Heart left ventricle (tissue), 16 donors: Measurements from ENCODE around the gene BTRC. TPM values are rescaled to one million over a fixed set of nuclear protein-coding genes. Genes with fewer than 3 reads are reported as not detected.
A peak's percentile ranks its signal among the peaks of the same experiment; 100 is the strongest.

Source experiments
- ATAC-seq, 4 donors: fragments of 200-7000 bp; cut with Tn5 transposase; one replicate each; pipeline ENCODE4 v1.9.1; 2020 to 2022; ENCODE audit warnings: moderate library complexity in 4 of 4, mild to moderate bottlenecking in 3 of 4, moderate number of reproducible peaks in 1 of 4
- DNase-seq, 5 donors: peaks; one replicate each; pipeline ENCODE4 v3.0.0-alpha.2; 2020
- H3K27ac ChIP-seq, 12 donors: fragments of 200-600 bp; sonication (generic) in 4 of 12; one replicate each; pipeline versions ENCODE4 v1.5.0 to v1.8.0; 2016 to 2022; ENCODE audit warnings: mild to moderate bottlenecking in 2 of 12
- H3K27me3 ChIP-seq, 9 donors: fragments of 200-600 bp; sonication (generic) in 2 of 9; one replicate each; pipeline versions ENCODE4 v1.5.1 to v1.8.0; 2016 to 2022; ENCODE audit warnings: mild to moderate bottlenecking in 3 of 9
- H3K36me3 ChIP-seq, 9 donors: fragments of 200-600 bp; sonication (generic) in 2 of 9; one replicate each; pipeline versions ENCODE4 v1.5.0 to v1.8.0; 2018 to 2022; ENCODE audit warnings: mild to moderate bottlenecking in 2 of 9
- H3K4me1 ChIP-seq, 12 donors: fragments of 200-600 bp; sonication (generic) in 4 of 12; one replicate each; pipeline versions ENCODE4 v1.5.0 to v1.8.0; 2016 to 2022; ENCODE audit warnings: mild to moderate bottlenecking in 3 of 12
- H3K4me3 ChIP-seq, 12 donors: fragments of 200-600 bp; sonication (generic) in 4 of 12; one replicate each; pipeline versions ENCODE4 v1.5.0 to v1.8.0; 2017 to 2022; ENCODE audit warnings: mild to moderate bottlenecking in 9 of 12, moderate library complexity in 4 of 12
- H3K9me3 ChIP-seq, 12 donors: fragments of 200-600 bp; sonication (generic) in 4 of 12; one replicate each; pipeline versions ENCODE4 v1.5.0 to v1.8.0; 2016 to 2022; ENCODE audit warnings: mild to moderate bottlenecking in 1 of 12
- POLR2A ChIP-seq, 2 donors: fragments of 450-650 bp; IDR thresholded peaks; one replicate each; pipeline ENCODE4 v1.6.1; 2017; ENCODE audit warnings: antibody characterized with exemption in 2 of 2, mild to moderate bottlenecking in 2 of 2, moderate library complexity in 2 of 2
- WGBS, 4 donors: extraction: QIAGEN DNeasy Blood & Tissue Kit in 2 of 4; methylation state at CpG; one replicate each; pipeline versions ENCODE4 v1.1.5 to v1.1.7; 2013 to 2018; 5-methylcytosine and 5-hydroxymethylcytosine counted together
- intact Hi-C, 10 donors: fragments of 100-400 bp; cut with DNase I; formaldehyde crosslinking; loops; one replicate each; pipeline versions ENCODE4 v1.11.1 to v1.14.2; 2022
- polyA plus RNA-seq, 2 donors: library from polyadenylated mRNA; stranded (reverse); fragments of 200-250 nt; gene quantifications; one replicate each; pipeline ENCODE4 v1.2.3, GENCODE V29; 2013
- total RNA-seq, 9 donors: library from RNA; depleted of rRNA in 2 of 9; stranded (reverse); fragments of >200 nt in 2 of 9; fragmentation: NEBNext Ultra II Directional in 3 of 9; extraction: Animal tissue kit (Norgen Biotek cat#: 25700) in 3 of 9; gene quantifications; one replicate each; pipeline versions ENCODE4 v1.1.0 to v1.2.4, GENCODE V29; 2016 to 2023
- TF ChIP-seq, protein P1 (sequence below), 12 donors: fragments of 200-600 bp; sonication (generic) in 4 of 12; IDR thresholded peaks; one replicate each; pipeline versions ENCODE4 v1.5.0 to v1.8.0; 2018 to 2022; ENCODE audit warnings: antibody characterized with exemption in 12 of 12, mild to moderate bottlenecking in 5 of 12
- donor health status: ischemic (EF 13 %, LVEDD 7.1; RV severe dilation, severe dysfunction).
- donor health status: healthy with polysubstance abuse.
- donor health status: DM: no; HTN: yes; CAD: no.
- donor health status: DM: no; HTN: no; CAD: no.
- donor health status: ischemic (EF 25% LVEDD 6.9; RV normal size, moderate dysfunction).
- donor health status: ischemic (EF 25% LVEDD 5.7; RV mildly dilated, moderate dysfunction).
- donor health status: healthy.
- donor health status: DM: yes; HTN: yes; CAD: no.
- donor health status: ischemic (EF 35%, LVEDD 5.7; RV mildly dilated, moderate dysfunction).
- donor health status: nonischemic (EF 11% LVEDD 7.7; RV severe dilation, severe dysfunction).
- donor health status: DM: yes; HTN: yes; CAD: no.
- donor health status: PGD.
- donor health status: ischemic (EF 29% LVEDD 5.4; RV normal size, mild dysfunction).
- donor health status: nonischemic (EF 23%, LVEDD 6.1; RV moderate dilation, normal function).

BTRC gene
- total and polyA plus RNA-seq, 11 donors: 10.7 to 53.5 (median 32.1) TPM

DNA sequence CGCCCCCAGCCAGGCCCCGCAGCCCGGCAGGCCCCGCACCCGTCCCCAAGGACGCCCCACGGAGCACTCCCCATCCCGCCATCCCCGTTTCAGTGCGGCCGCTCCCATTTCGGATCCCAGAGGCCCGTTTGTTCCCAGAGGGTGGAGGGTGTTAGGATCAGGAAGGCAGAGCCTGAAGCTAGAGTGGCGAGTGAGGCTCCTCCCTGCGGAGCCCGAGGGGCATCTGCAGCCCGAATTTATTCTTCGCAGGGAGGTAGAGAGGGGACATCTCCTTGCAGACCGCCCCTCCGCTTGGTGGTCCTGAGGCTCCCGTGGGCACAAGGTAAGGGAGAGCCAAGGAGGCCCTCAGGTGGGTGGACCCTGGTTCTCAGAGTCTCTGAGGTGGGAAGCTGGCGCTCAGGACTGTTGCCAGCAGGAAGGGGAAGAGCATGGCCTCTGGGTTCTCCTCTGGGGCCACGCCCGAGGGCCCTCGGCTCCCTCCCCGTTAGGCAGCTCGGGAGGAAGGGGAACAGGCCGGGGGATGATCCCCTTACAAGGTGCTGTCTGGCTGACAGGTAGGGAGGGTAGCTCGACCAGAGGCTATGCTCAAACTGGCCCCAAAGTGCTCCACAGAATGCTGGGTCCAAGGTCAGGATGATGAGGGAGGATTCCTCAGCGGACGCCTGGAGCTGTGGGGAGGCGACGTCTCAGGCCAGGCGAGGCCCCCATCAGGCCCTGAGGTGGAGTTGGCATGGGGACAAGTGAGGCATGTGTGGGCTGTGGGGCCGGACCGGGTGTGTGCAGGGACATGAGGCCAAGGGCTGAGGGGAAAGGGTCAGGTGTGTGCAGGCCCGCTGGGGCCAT lies 216.7 kb downstream of the BTRC start:
- DNase-seq (peak in 1 of 5 donors; percentile 64), ATAC-seq (peak; percentile 4 to 36 (median 19))
- 6 to 16% (median 9%) methylated on average over 19 to 37 of the region's 37 CpGs for WGBS, 4 donors
- no peaks in the 10 kb centered on the region for H3K36me3 ChIP-seq
- intact Hi-C loops: loop anchor here in 9 of 10 donors (1.0 to 10.0 kb wide), 13 partner anchors 268 to 409 kb away; no protein-coding TSS in a partner anchor
- H3K4me3 ChIP-seq: peak overlapping the region; percentile 7 to 70 (median 54)
- H3K4me1 ChIP-seq: peaks cover 0 to 28% (median 16%) of the 10 kb centered on the region in 12 donors
- H3K27me3 ChIP-seq: peaks cover 10 to 43% (median 33%) of the 10 kb centered on the region in 9 donors
- H3K27ac ChIP-seq: peak overlapping the region in 1 of 12 donors; percentile 23
- H3K9me3 ChIP-seq: peaks cover 0 to 14% (median 10%) of the 10 kb centered on the region in 12 donors
- TF ChIP-seq POLR2A (IDR thresholded peaks at IDR 0.05): no peak
- TF ChIP-seq, protein P1, sequence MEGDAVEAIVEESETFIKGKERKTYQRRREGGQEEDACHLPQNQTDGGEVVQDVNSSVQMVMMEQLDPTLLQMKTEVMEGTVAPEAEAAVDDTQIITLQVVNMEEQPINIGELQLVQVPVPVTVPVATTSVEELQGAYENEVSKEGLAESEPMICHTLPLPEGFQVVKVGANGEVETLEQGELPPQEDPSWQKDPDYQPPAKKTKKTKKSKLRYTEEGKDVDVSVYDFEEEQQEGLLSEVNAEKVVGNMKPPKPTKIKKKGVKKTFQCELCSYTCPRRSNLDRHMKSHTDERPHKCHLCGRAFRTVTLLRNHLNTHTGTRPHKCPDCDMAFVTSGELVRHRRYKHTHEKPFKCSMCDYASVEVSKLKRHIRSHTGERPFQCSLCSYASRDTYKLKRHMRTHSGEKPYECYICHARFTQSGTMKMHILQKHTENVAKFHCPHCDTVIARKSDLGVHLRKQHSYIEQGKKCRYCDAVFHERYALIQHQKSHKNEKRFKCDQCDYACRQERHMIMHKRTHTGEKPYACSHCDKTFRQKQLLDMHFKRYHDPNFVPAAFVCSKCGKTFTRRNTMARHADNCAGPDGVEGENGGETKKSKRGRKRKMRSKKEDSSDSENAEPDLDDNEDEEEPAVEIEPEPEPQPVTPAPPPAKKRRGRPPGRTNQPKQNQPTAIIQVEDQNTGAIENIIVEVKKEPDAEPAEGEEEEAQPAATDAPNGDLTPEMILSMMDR (IDR thresholded peaks at IDR 0.05): peak in 2 of 12 donors; percentile 16 to 19

DNA sequence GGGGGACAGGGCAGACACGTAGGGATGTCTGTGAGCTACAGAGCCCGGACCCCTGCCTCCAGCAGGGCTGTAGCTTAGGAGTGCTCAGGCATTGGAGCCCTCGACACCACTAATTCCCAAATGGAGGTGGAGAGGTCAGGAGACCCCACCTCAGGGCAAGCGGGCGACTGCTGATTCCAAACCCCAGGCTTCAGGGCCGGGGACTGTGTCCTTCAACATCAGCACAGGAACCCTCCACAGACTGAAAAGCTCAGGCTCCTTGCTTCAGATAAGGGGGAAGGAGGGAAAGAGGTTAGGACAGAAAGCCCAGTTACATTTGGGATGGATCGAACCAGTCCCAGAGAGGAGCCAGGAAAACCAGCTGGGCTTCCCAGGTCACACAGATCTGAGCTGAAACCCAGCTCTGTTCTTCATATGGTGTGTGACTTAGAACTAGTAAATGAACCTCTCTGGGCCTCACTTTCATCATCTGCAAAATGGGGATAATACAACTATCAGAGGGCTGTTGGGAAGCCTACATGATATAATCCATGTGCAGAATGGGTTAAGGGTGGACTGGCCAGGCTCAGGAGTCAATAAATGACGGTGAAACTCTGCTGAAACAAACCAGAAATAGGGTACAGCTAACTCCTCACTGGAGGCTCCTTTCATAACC lies 217.4 kb downstream of the BTRC start:
- no peak for ATAC-seq
- Histone ChIP-seq H3K9me3 (peaks cover 0 to 14% (median 10%) of the 10 kb centered on the region in 12 donors), H3K4me3 (no peak overlapping the region), H3K4me1 (peaks cover 0 to 23% (median 15%) of the 10 kb centered on the region in 12 donors), H3K27me3 (peaks cover 9 to 36% (median 26%) of the 10 kb centered on the region in 9 donors), H3K36me3 (no peaks in the 10 kb centered on the region), H3K27ac (no peak overlapping the region)
- 71 to 86% (median 73%) methylated on average over 6 to 8 of the region's 8 CpGs for WGBS, 4 donors
- TF ChIP-seq, protein P1 (IDR thresholded peaks at IDR 0.05): no peak
- no peak for TF ChIP-seq POLR2A (IDR thresholded peaks at IDR 0.05)
- DNase-seq: no peak
- intact Hi-C loops: loop anchor here in 9 of 10 donors (2.0 to 10.0 kb wide), 10 partner anchors 269 to 409 kb away; no protein-coding TSS in a partner anchor

DNA sequence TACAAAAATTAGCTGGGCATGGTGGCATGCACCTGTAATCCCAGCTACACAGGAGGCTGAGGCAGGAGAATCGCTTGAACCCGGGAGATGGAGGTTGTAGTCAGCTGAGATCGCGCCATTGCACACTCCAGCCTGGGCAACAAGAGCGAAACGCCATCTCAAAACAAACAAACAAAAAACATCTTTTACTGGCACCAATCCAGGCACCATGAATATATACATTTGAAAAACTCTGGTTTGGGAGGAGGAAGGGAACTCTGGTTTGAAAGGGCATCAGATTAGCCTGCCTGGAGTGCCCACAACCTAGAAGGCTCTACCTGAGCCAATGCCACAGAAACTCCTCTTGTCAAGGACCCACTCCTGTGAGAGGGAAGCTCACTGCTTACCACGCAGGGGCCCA lies 218.2 kb downstream of the BTRC start:
- ATAC-seq (no peak), DNase-seq (no peak)
- Histone ChIP-seq H3K4me1 (peaks cover 0 to 18% (median 14%) of the 10 kb centered on the region in 12 donors), H3K9me3 (peaks cover 0 to 14% (median 10%) of the 10 kb centered on the region in 12 donors), H3K27me3 (peaks cover 4 to 28% (median 19%) of the 10 kb centered on the region in 9 donors), H3K36me3 (peaks cover 0 to 4% (median 0%) of the 10 kb centered on the region in 9 donors), H3K4me3 (no peak overlapping the region), H3K27ac (no peak overlapping the region)
- TF ChIP-seq, protein P1 (IDR thresholded peaks at IDR 0.05): no peak
- no peak for TF ChIP-seq POLR2A (IDR thresholded peaks at IDR 0.05)
- intact Hi-C loops: loop anchor here in 9 of 10 donors (5.0 to 10.0 kb wide), 7 partner anchors 270 to 410 kb away; no protein-coding TSS in a partner anchor
- WGBS, 4 donors: 86 to 97% (median 92%) methylated on average over 7 of the region's 7 CpGs
